HG03196 (cell line): ENCODE measurements around the gene HNRNPLL.
"Not testable (repeated sequence)": the region's sequence is repeated elsewhere in the genome, so short reads cannot be mapped to it uniquely, and the experiment has no call there.

ENCODE experiments used
- ATAC-seq: cut with Tn5 transposase; IDR thresholded peaks from one replicate; pipeline ENCODE4 v1.9.1; 2021; ENCODE audit not compliant: unreplicated experiment

HNRNPLL gene

DNA sequence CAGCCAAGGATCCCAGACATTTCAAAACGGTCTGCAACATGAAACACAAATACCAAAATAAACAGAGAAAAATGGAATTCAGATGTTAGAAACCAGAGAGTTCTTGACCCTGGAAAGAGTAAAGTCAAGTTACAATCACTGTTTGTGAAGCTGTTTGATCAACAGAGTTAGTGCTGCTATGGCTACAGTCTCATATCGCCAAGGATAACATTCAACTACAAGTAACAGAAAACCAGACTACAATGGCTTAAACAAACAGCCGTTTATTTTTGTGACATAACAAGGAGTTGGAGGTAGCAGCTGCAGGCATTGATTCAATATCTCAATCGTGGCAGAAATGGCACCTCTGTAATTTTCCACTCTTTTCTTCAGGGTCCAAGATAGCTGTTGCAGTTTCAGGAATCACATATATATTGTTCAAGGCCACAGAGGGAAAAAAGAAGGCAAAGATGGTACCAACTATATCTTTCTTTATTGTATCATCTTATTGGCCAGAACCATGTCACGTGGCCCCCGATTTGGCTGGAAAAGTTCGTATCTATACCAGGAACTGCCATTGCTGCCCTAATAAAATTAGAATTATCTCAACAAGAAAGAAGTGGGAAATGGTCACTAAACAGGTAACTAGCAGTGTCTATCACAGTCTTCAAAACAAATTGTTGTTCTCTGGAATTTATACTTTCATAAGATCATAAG, 17.7 kb upstream of the HNRNPLL start:
- no peak for ATAC-seq

DNA sequence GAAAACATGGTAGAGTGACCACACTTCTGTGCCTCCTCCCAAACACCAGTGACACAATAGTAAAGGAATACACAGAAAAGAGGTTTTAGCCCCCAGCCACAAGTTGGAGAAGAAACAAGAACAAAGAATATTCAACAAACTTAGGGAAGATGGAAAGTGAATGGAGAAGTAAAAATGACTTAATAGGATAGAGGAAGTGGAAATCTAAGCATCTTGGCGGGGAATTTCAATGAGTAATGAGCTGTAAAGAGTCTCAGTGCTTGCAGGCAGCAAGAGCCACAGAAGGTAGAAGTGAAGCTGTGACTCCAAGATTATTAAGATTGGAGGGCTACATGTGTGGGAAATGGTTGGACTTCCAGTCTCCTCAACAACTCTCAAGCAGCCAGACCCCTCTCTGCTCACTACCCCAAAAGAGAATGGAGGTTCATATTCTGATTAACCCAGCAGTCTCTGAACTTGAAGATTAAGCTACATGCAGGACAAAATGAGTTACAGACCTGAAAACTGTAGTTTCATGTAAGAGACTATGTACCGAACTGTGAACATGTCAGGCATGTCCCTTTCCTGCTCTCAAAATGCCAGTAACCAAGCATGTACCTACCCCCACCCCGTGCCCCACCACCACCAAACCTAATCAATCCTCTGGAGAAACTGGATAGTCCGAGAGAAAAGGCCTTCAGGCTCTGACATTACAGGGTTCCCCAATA, 16.9 kb upstream of the HNRNPLL start:
- ATAC-seq = no peak

DNA sequence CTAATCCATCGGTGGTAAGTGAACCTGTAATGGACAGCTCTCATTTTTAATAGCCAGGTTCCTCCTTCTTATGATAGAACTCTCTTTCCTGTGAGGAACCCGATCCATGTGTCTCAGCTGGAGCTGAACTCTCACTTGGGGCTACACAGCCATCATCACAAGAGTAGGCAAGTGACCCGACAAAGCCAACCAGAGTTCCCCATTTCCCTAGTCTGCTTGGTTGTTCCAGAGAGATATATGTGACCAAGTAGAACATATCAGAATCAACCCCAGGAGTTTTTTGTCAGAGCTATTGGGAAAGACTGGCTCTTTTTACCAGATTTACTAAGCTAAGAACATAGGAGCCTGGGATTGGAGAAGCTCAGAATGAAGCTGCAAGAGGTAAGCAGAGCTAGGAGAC, 14.6 kb upstream of the HNRNPLL start:
- no peak for ATAC-seq

DNA sequence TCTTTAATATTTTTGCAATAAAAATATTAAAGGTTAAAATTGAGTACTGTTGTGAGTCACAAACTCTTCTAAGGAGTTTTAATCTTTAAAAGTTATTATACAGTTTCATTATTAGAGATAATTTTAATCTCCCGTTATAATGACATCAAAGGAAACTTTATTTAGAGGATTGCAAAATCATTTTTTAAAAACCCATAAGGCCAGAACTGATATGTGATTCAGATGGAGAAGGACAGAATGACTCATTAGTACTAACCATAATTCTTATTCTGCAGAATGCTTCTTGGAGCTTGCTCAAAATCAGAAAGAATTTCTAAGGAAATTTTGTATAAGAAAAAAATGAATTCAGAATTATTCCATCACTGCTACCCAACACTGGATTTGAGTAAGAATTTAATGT, 12.5 kb upstream of the HNRNPLL start:
- no peak for ATAC-seq

GRCh38 chr2:38613849-38614213, 11.1 kb upstream of the HNRNPLL start:
- no peak for ATAC-seq

GRCh38 chr2:38613126-38613848, 10.6 kb upstream of the HNRNPLL start:
- ATAC-seq = no peak

DNA sequence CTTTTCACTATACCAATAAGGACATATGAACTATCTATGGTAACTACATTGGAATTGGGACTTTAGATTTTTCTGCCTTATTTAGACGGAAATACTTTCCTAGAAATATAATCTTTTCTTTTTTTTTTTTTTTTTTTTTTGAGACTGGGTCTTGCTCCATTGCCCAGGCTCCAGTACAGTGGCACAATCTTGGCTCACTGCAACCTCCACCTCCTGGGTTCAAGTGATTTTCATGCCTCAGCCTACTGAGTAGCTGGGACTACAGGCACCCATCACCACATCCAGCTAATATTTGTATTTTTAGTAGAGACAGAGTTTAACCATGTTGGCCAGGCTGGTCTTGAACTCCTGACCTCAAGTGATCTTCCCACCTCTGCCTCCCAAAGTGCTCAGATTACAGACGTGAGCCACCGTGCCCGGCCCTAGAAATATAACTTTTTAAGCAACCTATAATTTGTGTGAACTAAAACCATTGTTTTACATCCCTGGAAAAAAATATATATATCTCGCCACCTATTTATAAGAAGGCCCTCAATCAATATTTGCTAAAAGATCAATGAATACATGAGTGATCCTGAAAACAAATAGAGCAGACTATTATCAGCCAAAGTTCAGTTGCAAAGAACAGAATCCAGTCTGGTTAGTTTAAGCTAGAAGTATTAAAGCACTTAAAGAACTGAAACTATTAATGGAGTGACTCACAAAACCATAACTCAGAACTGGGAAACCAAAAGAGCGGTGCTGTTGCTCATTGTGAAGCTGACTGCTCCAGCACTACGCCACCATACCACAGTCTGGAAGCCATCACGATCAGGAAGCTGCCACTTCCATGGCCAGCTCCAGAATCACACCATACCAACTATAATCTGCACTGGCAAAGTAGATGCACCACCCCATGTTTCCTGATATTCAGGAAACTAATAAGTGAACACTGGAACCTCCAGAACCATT, 8.4 kb upstream of the HNRNPLL start:
- peak; percentile 60 for ATAC-seq

DNA sequence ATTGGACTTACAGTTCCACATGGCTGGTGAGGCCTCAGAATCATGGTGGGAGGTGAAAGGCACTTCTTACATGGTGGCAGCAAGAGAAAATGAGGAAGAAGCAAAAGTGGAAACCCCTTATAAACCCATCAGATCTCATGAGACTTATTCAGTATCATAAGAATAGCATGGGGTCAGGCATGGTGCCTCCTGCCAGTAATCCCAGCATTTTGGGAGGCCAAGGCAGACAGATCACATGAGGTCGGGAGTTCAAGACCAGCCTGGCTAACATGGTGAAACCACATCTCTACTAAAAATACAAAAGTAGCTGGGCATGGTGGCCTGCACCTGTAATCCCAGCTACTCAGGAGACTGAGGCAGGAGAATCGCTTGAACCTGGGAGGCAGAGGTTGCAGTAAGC, 6.5 kb upstream of the HNRNPLL start:
- not testable (repeated sequence) for ATAC-seq

DNA sequence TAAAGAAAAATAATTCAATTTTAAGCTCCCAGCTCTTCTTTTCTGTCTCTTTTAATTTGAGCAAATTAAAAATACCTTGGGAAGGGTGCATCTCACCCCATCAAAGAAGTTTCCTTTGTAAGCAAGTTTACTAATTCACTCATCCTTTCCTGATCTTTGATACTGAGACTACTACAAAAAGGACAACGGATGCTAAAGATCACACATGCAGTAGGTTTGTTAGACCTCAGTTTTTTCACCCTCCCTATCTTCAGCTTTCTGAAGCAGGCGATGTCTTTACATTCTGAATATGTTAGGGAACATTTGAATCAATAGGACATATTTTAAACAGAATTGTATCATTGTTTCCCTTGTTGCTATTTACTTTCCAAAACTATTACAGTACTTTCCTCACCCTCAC, 6.0 kb upstream of the HNRNPLL start:
- no peak for ATAC-seq

DNA sequence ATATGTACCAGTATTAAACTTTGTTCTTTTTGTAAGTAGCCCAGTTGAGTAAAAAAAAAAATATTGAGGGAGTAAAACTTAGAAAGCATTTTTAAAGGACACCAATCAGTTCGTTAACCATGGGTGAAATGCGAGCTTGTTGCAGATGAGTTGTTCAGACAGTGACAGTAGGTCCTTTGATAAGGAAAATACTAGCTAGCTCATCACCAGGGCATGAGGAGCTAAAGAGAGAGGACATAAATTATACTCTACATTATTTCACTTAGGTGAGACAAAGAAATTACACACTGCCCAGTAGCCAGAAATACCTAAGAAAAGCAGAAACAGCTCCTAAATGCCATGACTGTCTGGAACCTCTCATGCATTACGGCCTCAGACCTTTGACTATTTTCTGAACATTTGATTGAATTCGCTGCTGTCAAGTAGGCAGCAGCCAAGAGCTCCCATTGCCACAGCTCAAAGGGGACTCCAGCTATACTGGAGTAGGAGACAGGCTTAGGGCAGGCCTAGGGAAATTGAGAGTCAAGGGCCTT, 2.6 kb upstream of the HNRNPLL start:
- ATAC-seq = no peak

DNA sequence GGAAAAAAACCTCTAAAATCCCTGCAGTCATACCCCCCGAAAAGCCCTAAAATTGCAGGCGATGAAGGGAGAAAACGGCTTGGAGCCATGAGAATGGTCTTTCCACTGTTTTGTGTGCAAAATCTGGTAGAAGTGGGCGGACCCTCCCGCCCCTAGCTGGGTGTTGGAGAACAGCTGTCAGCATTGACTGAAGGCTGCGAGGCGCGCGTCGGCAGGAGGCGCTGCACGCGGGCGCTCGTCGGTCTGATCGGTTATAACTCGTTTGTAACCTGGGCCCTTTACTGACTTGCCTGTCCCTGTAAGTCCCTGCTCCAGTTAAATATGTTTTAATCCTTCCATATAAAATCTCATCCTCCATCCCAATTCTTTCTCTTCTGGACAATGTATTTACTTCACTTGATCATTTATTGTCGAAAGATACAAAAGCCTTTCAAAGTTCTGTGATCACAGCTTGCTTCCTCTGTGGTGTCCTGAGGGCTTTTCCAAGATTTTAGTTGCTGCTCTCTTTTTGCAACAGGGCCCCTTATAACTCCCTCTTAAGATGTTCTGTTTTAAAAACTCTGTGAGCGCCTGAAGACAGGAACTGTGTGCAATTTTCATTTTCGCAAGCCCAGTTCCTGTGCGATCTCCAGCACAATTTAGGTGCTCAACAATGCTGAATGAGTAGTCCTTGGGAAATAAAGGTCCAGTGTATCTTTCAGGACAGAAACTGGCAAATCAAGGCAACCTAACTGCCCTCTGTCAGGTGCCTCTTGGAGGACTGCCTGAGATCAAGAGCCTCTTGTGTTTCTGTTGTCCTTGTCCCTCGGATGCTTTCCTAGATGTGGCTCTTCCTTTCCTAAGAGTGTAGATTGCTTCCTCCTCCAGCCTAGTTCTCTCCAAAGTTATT, 918 bp upstream of the HNRNPLL start:
- peak; percentile 39 for ATAC-seq

GRCh38 chr2:38602136-38602731, 494 bp downstream of the HNRNPLL start:
- ATAC-seq = peak; percentile 30

DNA sequence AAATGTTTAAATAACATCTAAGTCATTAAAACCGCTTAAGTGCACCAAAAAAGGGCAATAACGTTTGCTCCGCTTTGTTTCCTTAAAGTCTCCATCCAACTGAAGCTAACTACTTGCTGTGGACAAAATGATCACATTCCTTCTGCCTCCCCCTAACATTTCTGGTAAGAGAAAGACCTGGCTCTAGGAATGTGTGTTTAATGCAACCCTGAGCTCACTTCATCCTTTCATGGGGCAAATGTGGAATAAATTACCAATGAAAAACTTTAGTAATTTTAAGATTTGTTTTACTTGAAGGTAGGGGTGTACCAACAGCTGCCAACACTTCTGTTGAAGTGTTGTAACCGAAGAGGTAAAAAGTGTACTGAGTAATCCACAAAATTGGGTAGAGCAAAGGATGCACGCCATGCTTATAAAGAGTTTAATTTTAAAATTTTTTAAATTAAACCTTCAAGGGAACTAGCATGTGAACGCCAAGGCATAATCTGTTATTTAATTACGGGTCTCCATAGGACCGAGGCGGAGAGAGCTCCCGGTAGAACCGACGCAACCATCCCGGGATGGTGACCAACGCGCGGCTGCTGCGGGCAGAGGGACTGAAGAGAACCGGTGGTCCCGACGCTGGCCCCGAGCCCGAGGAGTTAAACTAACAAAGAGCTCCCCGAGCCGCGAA, 1.1 kb downstream of the HNRNPLL start:
- no peak for ATAC-seq

DNA sequence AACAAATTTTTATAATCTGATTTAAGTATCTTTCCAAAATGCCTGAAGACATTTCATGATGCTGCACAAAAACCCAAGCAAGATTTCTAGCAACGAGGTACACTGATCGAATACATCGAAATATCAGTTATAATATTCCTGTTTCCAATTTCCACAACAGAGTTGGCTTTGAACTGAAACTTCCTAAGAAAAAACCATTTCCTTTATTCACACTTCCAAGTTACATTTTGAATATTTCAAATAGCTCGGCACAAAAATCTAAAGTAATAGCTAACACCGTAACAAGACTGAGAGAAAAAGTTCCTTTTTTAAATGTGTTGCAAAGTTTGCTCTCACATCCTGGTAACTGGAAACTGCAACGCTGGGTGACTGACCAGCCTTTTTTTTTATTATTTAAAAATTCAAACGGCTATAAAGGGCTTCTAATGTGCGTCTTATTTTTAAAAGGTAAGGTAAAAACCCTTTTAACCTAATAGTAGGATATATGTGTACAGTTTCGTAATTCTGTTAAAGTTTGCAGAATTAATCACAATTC, 1.7 kb downstream of the HNRNPLL start:
- no peak for ATAC-seq

DNA sequence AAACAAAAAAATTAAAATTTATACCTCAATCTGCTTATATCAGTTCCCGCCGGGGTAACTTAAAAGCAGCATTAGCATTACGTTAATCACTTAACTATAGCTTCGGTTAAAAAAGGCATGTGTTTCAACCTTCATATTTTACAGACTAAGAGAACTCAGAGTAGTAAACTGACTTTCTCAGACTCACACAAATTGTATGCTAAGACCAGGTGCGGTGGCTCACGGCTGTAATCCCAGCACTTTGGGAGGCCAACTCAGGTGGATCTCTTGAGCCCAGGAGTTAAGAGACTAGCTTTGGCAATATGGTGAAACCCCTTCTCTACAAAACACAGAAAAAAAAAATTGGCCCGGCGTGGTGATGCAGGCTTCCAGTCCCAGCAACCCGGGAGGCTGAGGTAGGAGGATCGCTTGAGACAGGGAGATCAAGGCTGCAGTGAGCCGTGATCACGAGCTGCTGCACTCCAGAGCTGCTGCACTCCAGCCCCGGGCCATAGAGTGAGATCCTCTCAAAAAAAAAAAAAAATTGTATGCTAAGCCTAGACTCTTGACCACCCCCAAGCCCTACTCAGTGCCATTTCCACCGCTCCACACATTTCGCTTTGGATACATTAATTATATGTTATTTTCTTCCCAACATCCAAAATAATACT, 2.4 kb downstream of the HNRNPLL start:
- no peak for ATAC-seq

- no peak for ATAC-seq
Measured at GRCh38 chr2:38599706-38600105, 3.0 kb downstream of the HNRNPLL start.

DNA sequence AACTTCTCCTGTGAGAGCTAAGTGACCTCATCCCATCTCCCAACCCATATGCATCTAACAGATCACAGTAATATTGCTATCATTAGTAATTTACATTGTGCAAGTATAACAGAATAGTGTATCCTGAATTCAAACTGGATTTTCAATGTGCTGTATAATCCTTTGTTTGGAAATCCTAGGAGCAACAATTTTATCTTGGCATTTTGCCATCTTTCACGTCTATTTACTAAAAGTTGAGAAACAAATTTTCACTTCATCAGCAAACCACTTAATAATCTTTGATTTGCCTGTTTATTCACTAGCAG, 3.8 kb downstream of the HNRNPLL start:
- ATAC-seq = no peak
